NCI-H510A treated with DMSO at 0.1 percent for 48 hours (cell line): ENCODE results near the gene MRTFB.

Source experiments
- DNase-seq: peaks from one replicate; lab custom pipeline; 2025; lab: John Stamatoyannopoulos, UW

MRTFB gene

GRCh38 chr16:14186007-14186794 lies 115.1 kb downstream of the MRTFB start:
- DNase-seq = peak; percentile 78

- DNase-seq = peak; percentile 44
Measured at GRCh38 chr16:14186795-14187221, 115.7 kb downstream of the MRTFB start.

GRCh38 chr16:14187517-14188338 lies 116.6 kb downstream of the MRTFB start:
- DNase-seq = peak; percentile 71

GRCh38 chr16:14193316-14193871 lies 122.3 kb downstream of the MRTFB start:
- peak; percentile 81 for DNase-seq

- no peak for DNase-seq
Measured at GRCh38 chr16:14194721-14195120, 123.6 kb downstream of the MRTFB start.

- no peak for DNase-seq
Measured at GRCh38 chr16:14196011-14196410, 124.9 kb downstream of the MRTFB start.

- DNase-seq = peak; percentile 19
Measured at GRCh38 chr16:14196539-14196938, 125.4 kb downstream of the MRTFB start.

- no peak for DNase-seq
Measured at GRCh38 chr16:14198012-14198411, 126.9 kb downstream of the MRTFB start.

GRCh38 chr16:14198572-14198971 lies 127.5 kb downstream of the MRTFB start:
- no peak for DNase-seq

- DNase-seq = no peak
Measured at GRCh38 chr16:14199199-14199598, 128.1 kb downstream of the MRTFB start.

- DNase-seq = no peak
Measured at GRCh38 chr16:14199624-14200023, 128.5 kb downstream of the MRTFB start.

- peak; percentile 60 for DNase-seq
Measured at GRCh38 chr16:14202095-14202494, 131.0 kb downstream of the MRTFB start.

GRCh38 chr16:14202697-14203096 lies 131.6 kb downstream of the MRTFB start:
- DNase-seq = peak; percentile 93

GRCh38 chr16:14203166-14203565 lies 132.0 kb downstream of the MRTFB start:
- peak; percentile 49 for DNase-seq

GRCh38 chr16:14205666-14206065 lies 134.5 kb downstream of the MRTFB start:
- no peak for DNase-seq

- DNase-seq = no peak
Measured at GRCh38 chr16:14211856-14212543, 140.9 kb downstream of the MRTFB start.

GRCh38 chr16:14215941-14216340 lies 144.8 kb downstream of the MRTFB start:
- DNase-seq = no peak

GRCh38 chr16:14219983-14220382 lies 148.9 kb downstream of the MRTFB start:
- DNase-seq = no peak

- DNase-seq = no peak
Measured at GRCh38 chr16:14223632-14224031, 152.5 kb downstream of the MRTFB start.

GRCh38 chr16:14225457-14225856 lies 154.3 kb downstream of the MRTFB start:
- DNase-seq = no peak

GRCh38 chr16:14232106-14232864 lies 161.2 kb downstream of the MRTFB start:
- DNase-seq = no peak
